GM19351 (cell line): ENCODE results near the gene POSTN.

Source experiments
- ATAC-seq: cut with Tn5 transposase; IDR thresholded peaks from one replicate; pipeline ENCODE4 v1.9.1; 2021; ENCODE audit warnings: mild to moderate bottlenecking, moderate library complexity; ENCODE audit not compliant: unreplicated experiment

Gene POSTN

GRCh38 chr13:37598597-37598996, at the start of gene POSTN:
Gene POSTN (minus strand): TSS chr13:37598768. CDS start chr13:37598726, 42 bp downstream.
- no peak for ATAC-seq

GRCh38 chr13:37647031-37647650, 48.6 kb upstream of the POSTN start:
- ATAC-seq = no peak

- no peak for ATAC-seq
Observed at GRCh38 chr13:37646531-37646930, 48.0 kb upstream of the POSTN start.

- ATAC-seq = no peak
Observed at GRCh38 chr13:37645181-37645740, 46.7 kb upstream of the POSTN start.

- no peak for ATAC-seq
Observed at GRCh38 chr13:37641391-37641790, 42.8 kb upstream of the POSTN start.

- ATAC-seq = no peak
Observed at GRCh38 chr13:37640499-37640898, 41.9 kb upstream of the POSTN start.

GRCh38 chr13:37636701-37637100, 38.1 kb upstream of the POSTN start:
- no peak for ATAC-seq

GRCh38 chr13:37632294-37632693, 33.7 kb upstream of the POSTN start:
- ATAC-seq = no peak

GRCh38 chr13:37627428-37627827, 28.9 kb upstream of the POSTN start:
- no peak for ATAC-seq

GRCh38 chr13:37621811-37622361, 23.3 kb upstream of the POSTN start:
- ATAC-seq = no peak

GRCh38 chr13:37618554-37618953, 20.0 kb upstream of the POSTN start:
- no peak for ATAC-seq

- no peak for ATAC-seq
Observed at GRCh38 chr13:37617173-37617572, 18.6 kb upstream of the POSTN start.

- ATAC-seq = no peak
Observed at GRCh38 chr13:37616131-37616530, 17.6 kb upstream of the POSTN start.

GRCh38 chr13:37615276-37615675, 16.7 kb upstream of the POSTN start:
- no peak for ATAC-seq

GRCh38 chr13:37613638-37614037, 15.1 kb upstream of the POSTN start:
- no peak for ATAC-seq

GRCh38 chr13:37613236-37613635, 14.7 kb upstream of the POSTN start:
- no peak for ATAC-seq

- no peak for ATAC-seq
Observed at GRCh38 chr13:37608750-37609339, 10.3 kb upstream of the POSTN start.

GRCh38 chr13:37602733-37603381, 4.3 kb upstream of the POSTN start:
- no peak for ATAC-seq

- no peak for ATAC-seq
Observed at GRCh38 chr13:37601648-37602440, 3.3 kb upstream of the POSTN start.

- no peak for ATAC-seq
Observed at GRCh38 chr13:37599519-37599918, 951 bp upstream of the POSTN start.

GRCh38 chr13:37597477-37598025, 1.0 kb downstream of the POSTN start:
- no peak for ATAC-seq
